Measurements from ENCODE around the gene KIF13A.
"Not testable (repeated sequence)": the region's sequence is repeated elsewhere in the genome, so short reads cannot be mapped to it uniquely, and the experiment has no call there.

GRCh38 chr6:17911656-17912055 lies 75.8 kb downstream of the KIF13A start:
- not testable (repeated sequence) for TF ChIP-seq TAF1 (IDR thresholded peaks at IDR 0.05; ENCODE audit: borderline replicate concordance, low read depth, low read length); POLR2A (IDR thresholded peaks at IDR 0.05; ENCODE audit: low read depth, low read length); POLR2AphosphoS5 (IDR thresholded peaks at IDR 0.05; ENCODE audit: low read depth, low read length)

All from GM12892 (cell line).